Ascending aorta (tissue), 2 donors: ENCODE measurements around the gene CX3CL1. TPM values are rescaled to one million over a fixed set of nuclear protein-coding genes. Genes with fewer than 3 reads are reported as not detected.

ENCODE experiments used
- DNase-seq, 2 donors: peaks; one replicate each; pipeline ENCODE4 v3.0.0-alpha.2; 2019; ENCODE audit warnings: low spot score in 2 of 2
- H3K27ac ChIP-seq, 2 donors: fragments of 200-600 bp; sonication (generic); one replicate each; pipeline ENCODE4 v1.5.1; 2016 to 2017; ENCODE audit warnings: mild to moderate bottlenecking in 1 of 2
- H3K27me3 ChIP-seq: fragments of 200-600 bp; sonication (generic); one replicate; pipeline ENCODE4 v1.5.1; 2017
- H3K36me3 ChIP-seq, 2 donors: fragments of 200-600 bp; sonication (generic); one replicate each; pipeline ENCODE4 v1.5.1; 2016
- H3K4me1 ChIP-seq, 2 donors: fragments of 200-600 bp; sonication (generic); one replicate each; pipeline ENCODE4 v1.5.1; 2016 to 2017; ENCODE audit warnings: mild to moderate bottlenecking in 1 of 2
- H3K4me3 ChIP-seq, 2 donors: fragments of 200-600 bp; sonication (generic); one replicate each; pipeline ENCODE4 v1.5.1; 2016 to 2017; ENCODE audit warnings: mild to moderate bottlenecking in 1 of 2
- H3K9me3 ChIP-seq, 2 donors: fragments of 200-600 bp; sonication (generic); one replicate each; pipeline ENCODE4 v1.5.1; 2016
- intact Hi-C: fragments of 100-400 bp; cut with DNase I; formaldehyde crosslinking; loops from one replicate; pipeline ENCODE4 v1.15.1; 2023
- total RNA-seq: library from RNA; depleted of rRNA; stranded (reverse); fragments of >200 nt; gene quantifications from one replicate; pipeline ENCODE4 v1.1.0, GENCODE V29; 2016
- TF ChIP-seq, protein P1 (sequence below), 3 experiments: fragments of 200-600 bp in 2 of 3; fragments of 450-650 bp in 1 of 3; sonication (generic) in 2 of 3; IDR thresholded peaks; one replicate each; pipeline ENCODE4 v1.5.1; 2016 to 2019; ENCODE audit warnings: antibody characterized with exemption in 3 of 3, mild to moderate bottlenecking in 1 of 3, moderate library complexity in 1 of 3

CX3CL1 gene
- total RNA-seq, 1 donor from 2014 or later, result 251 TPM

DNA sequence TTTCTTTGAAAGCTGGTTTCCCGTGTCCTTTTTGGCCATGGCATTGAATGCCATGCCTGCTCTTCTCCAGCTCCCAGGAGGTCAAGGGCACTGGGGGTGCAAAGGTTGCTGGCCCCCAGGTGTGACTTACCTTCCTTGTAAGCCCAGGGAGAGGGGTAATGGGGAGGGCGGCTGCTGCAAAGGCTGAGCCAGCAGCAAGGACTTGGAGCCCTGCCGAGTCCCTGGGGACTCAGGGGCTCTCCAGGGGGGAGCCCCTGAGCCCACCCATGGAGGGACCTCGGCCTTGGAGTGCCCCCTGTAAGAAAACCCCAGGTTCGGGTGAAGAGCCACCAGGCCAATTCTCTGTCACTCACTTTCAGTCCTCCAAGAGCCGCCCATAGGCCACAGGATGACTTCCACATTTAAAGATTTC lies 19.6 kb upstream of the CX3CL1 start:
- TF ChIP-seq, protein P1, sequence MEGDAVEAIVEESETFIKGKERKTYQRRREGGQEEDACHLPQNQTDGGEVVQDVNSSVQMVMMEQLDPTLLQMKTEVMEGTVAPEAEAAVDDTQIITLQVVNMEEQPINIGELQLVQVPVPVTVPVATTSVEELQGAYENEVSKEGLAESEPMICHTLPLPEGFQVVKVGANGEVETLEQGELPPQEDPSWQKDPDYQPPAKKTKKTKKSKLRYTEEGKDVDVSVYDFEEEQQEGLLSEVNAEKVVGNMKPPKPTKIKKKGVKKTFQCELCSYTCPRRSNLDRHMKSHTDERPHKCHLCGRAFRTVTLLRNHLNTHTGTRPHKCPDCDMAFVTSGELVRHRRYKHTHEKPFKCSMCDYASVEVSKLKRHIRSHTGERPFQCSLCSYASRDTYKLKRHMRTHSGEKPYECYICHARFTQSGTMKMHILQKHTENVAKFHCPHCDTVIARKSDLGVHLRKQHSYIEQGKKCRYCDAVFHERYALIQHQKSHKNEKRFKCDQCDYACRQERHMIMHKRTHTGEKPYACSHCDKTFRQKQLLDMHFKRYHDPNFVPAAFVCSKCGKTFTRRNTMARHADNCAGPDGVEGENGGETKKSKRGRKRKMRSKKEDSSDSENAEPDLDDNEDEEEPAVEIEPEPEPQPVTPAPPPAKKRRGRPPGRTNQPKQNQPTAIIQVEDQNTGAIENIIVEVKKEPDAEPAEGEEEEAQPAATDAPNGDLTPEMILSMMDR (IDR thresholded peaks at IDR 0.05), result no peak
- no peak overlapping the region for H3K27ac ChIP-seq
- no peaks in the 10 kb centered on the region for H3K4me1 ChIP-seq
- DNase-seq, result no peak
- no peaks in the 10 kb centered on the region for H3K9me3 ChIP-seq
- H3K4me3 ChIP-seq, result no peak overlapping the region
- no peaks in the 10 kb centered on the region for H3K27me3 ChIP-seq
- H3K36me3 ChIP-seq, result no peaks in the 10 kb centered on the region
- intact Hi-C loops, result no loop called here

GRCh38 chr16:57354311-57354710 lies 18.0 kb upstream of the CX3CL1 start:
- no peak overlapping the region for H3K27ac ChIP-seq
- H3K27me3 ChIP-seq, result no peaks in the 10 kb centered on the region
- H3K9me3 ChIP-seq, result no peaks in the 10 kb centered on the region
- no peaks in the 10 kb centered on the region for H3K36me3 ChIP-seq
- TF ChIP-seq, protein P1 (IDR thresholded peaks at IDR 0.05), result no peak
- intact Hi-C loops, result no loop called here
- no peak for DNase-seq
- H3K4me3 ChIP-seq, result no peak overlapping the region
- no peaks in the 10 kb centered on the region for H3K4me1 ChIP-seq

DNA sequence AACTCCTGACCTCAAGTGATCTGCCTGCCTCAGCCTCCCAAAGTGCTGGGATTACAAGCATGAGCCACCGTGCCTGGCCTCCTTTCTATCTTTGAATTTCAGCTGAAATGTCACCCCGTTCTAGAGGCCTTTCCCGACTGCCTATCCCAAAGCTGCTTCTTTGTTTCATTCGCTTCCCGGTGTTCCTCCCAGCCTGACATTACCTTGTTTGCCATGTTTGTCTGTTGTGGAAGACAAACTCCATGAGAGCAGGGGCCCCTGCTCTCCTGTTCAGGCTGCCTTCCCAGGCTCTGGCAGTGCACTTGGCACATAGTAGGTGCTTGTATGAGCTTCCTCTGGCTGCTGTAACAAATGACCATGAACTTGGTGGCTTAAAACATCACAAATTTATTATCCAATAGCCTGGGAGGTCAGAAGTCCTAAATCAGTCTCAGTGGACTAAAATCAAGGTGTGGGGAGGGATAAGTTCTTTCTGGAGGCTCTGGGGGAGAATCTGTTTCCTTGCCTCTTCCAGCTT lies 16.3 kb upstream of the CX3CL1 start:
- H3K36me3 ChIP-seq, result no peaks in the 10 kb centered on the region
- no peak for DNase-seq
- no peaks in the 10 kb centered on the region for H3K27me3 ChIP-seq
- H3K27ac ChIP-seq, result no peak overlapping the region
- TF ChIP-seq, protein P1 (IDR thresholded peaks at IDR 0.05), result no peak
- no peaks in the 10 kb centered on the region for H3K9me3 ChIP-seq
- H3K4me3 ChIP-seq, result no peak overlapping the region
- no peaks in the 10 kb centered on the region for H3K4me1 ChIP-seq
- intact Hi-C loops, result no loop called here

- DNase-seq, result no peak
- H3K27me3 ChIP-seq, result no peaks in the 10 kb centered on the region
- no peaks in the 10 kb centered on the region for H3K4me1 ChIP-seq
- no peak overlapping the region for H3K27ac ChIP-seq
- no peaks in the 10 kb centered on the region for H3K36me3 ChIP-seq
- intact Hi-C loops, result no loop called here
- H3K9me3 ChIP-seq, result no peaks in the 10 kb centered on the region
- TF ChIP-seq, protein P1 (IDR thresholded peaks at IDR 0.05), result no peak
- no peak overlapping the region for H3K4me3 ChIP-seq
These were observed 15.7 kb upstream of the CX3CL1 start for GRCh38 chr16:57356547-57356946.

GRCh38 chr16:57357330-57358085 lies 14.8 kb upstream of the CX3CL1 start:
- no peak overlapping the region for H3K27ac ChIP-seq
- no peaks in the 10 kb centered on the region for H3K9me3 ChIP-seq
- no peaks in the 10 kb centered on the region for H3K36me3 ChIP-seq
- H3K27me3 ChIP-seq, result no peaks in the 10 kb centered on the region
- no peak overlapping the region for H3K4me3 ChIP-seq
- intact Hi-C loops, result no loop called here
- no peak for DNase-seq
- TF ChIP-seq, protein P1 (IDR thresholded peaks at IDR 0.05), result no peak
- H3K4me1 ChIP-seq, result no peaks in the 10 kb centered on the region
